AG04449 (cell line): ENCODE data around the gene PRKN.

Experiments
- CTCF ChIA-PET: fragments of 350-600 bp; formaldehyde crosslinking; extraction: SDS; loops from one replicate; lab custom pipeline; 2021; ENCODE audit warnings: antibody characterized with exemption; lab: Yijun Ruan, JAX
- POLR2A ChIA-PET: fragments of 400-600, 350-600 bp; formaldehyde crosslinking; extraction: SDS; loops from one replicate; lab custom pipeline; 2020; ENCODE audit warnings: antibody characterized with exemption, inconsistent platforms; lab: Yijun Ruan, JAX
- DNase-seq: peaks from one replicate; pipeline ENCODE4 v3.0.0-alpha.2; 2010; ENCODE audit warnings: low read depth, low spot score
- H3K4me3 ChIP-seq: 2 replicates; pipeline ENCODE4 v1.5.1; 2011; ENCODE audit warnings: low read depth, mild to moderate bottlenecking, control low read depth, low read length
- CTCF ChIP-seq: IDR thresholded peaks from one replicate; pipeline ENCODE4 v1.5.1; 2011; ENCODE audit warnings: mild to moderate bottlenecking, moderate library complexity, low read length, control low read depth, inconsistent platforms; ENCODE audit not compliant: insufficient read depth; ENCODE audit errors: missing control alignments

Gene PRKN

GRCh38 chr6:162443101-162443500 is 284.5 kb downstream of the PRKN start:
- no peak for TF ChIP-seq CTCF
- no peak overlapping the region for H3K4me3 ChIP-seq
- no peak for DNase-seq
- ChIA-PET POLR2A (no interaction called here), CTCF (no interaction called here)

- H3K4me3 ChIP-seq, result no peak overlapping the region
- ChIA-PET POLR2A (no interaction called here), CTCF (no interaction called here)
- no peak for DNase-seq
- no peak for TF ChIP-seq CTCF
Observed at GRCh38 chr6:162442687-162443086, 284.9 kb downstream of the PRKN start.

GRCh38 chr6:162441991-162442390 is 285.6 kb downstream of the PRKN start:
- CTCF ChIA-PET, result no interaction called here
- H3K4me3 ChIP-seq, result no peak overlapping the region
- POLR2A ChIA-PET, result no interaction called here
- no peak for DNase-seq
- TF ChIP-seq CTCF, result no peak

GRCh38 chr6:162438980-162439379 is 288.6 kb downstream of the PRKN start:
- CTCF ChIA-PET, result no interaction called here
- TF ChIP-seq CTCF, result no peak
- H3K4me3 ChIP-seq, result no peak overlapping the region
- POLR2A ChIA-PET, result no interaction called here
- DNase-seq, result no peak

GRCh38 chr6:162435071-162435470 is 292.5 kb downstream of the PRKN start:
- H3K4me3 ChIP-seq, result no peak overlapping the region
- ChIA-PET POLR2A (no interaction called here), CTCF (no interaction called here)

GRCh38 chr6:162421004-162421403 is 306.6 kb downstream of the PRKN start:
- POLR2A ChIA-PET, result no interaction called here
- H3K4me3 ChIP-seq, result no peak overlapping the region
- no peak for DNase-seq
- TF ChIP-seq CTCF, result no peak
- CTCF ChIA-PET, result no interaction called here

More at GRCh38 chr6:162435071-162435470, 292.5 kb downstream of the PRKN start:
- no peak for DNase-seq
- no peak for TF ChIP-seq CTCF
